ENCODE results near the gene TRAPPC4. TPM values are rescaled to one million over a fixed set of nuclear protein-coding genes. Genes with fewer than 3 reads are reported as not detected.
A peak's percentile ranks its signal among the peaks of the same experiment; 100 is the strongest.
"Not testable (repeated sequence)": the region's sequence is repeated elsewhere in the genome, so short reads cannot be mapped to it uniquely, and the experiment has no call there.

TRAPPC4 gene
- total and polyA plus RNA-seq, 4 donors: 33.8 to 54.3 (median 51.6) TPM

GRCh38 chr11:119000906-119001305 lies 17.7 kb upstream of the TRAPPC4 start:
- no peaks in the 10 kb centered on the region for H3K4me1 ChIP-seq (ENCODE audit: control insufficient read depth in 1 of 2, insufficient read depth in 2 of 2, low read length in 2 of 2)
- H3K9me3 ChIP-seq (ENCODE audit: control insufficient read depth, low read length): no peaks in the 10 kb centered on the region
- H3K36me3 ChIP-seq (ENCODE audit: control insufficient read depth in 1 of 2, insufficient read depth in 2 of 2, low read length in 1 of 2): peaks cover 3% of the 10 kb centered on the region in 2 donors
- no peak overlapping the region for H3K27ac ChIP-seq (ENCODE audit: low read depth in 1 of 2, low read length in 2 of 2)
- intact Hi-C loops (cut with DNase I): no loop called here
- H3K27me3 ChIP-seq (ENCODE audit: control insufficient read depth in 1 of 2, insufficient read depth in 2 of 2, low read length in 1 of 2): no peaks in the 10 kb centered on the region
- no peak overlapping the region for H3K4me3 ChIP-seq (ENCODE audit: low read length in 2 of 2)
- ATAC-seq (ENCODE audit: low FRiP score): no peak
- no peak for DNase-seq
- WGBS, 2 donors: 47 to 48% methylated on average over 1 of the region's 1 CpG

- H3K9me3 ChIP-seq (ENCODE audit: control insufficient read depth, low read length): no peaks in the 10 kb centered on the region
- peaks cover 3% of the 10 kb centered on the region in 2 donors for H3K36me3 ChIP-seq (ENCODE audit: control insufficient read depth in 1 of 2, insufficient read depth in 2 of 2, low read length in 1 of 2)
- H3K27ac ChIP-seq (ENCODE audit: low read depth in 1 of 2, low read length in 2 of 2): no peak overlapping the region
- no peaks in the 10 kb centered on the region for H3K4me1 ChIP-seq (ENCODE audit: control insufficient read depth in 1 of 2, insufficient read depth in 2 of 2, low read length in 2 of 2)
- no peak for DNase-seq
- H3K4me3 ChIP-seq (ENCODE audit: low read length in 2 of 2): no peak overlapping the region
- H3K27me3 ChIP-seq (ENCODE audit: control insufficient read depth in 1 of 2, insufficient read depth in 2 of 2, low read length in 1 of 2): no peaks in the 10 kb centered on the region
- WGBS, 2 donors: 87 to 90% methylated on average over 4 of the region's 4 CpGs
- intact Hi-C loops (cut with DNase I): no loop called here
- ATAC-seq (ENCODE audit: low FRiP score): no peak
Measured at GRCh38 chr11:119006656-119007055, 11.9 kb upstream of the TRAPPC4 start.

- H3K4me3 ChIP-seq (ENCODE audit: low read length in 2 of 2): no peak overlapping the region
- H3K9me3 ChIP-seq (ENCODE audit: control insufficient read depth, low read length): no peaks in the 10 kb centered on the region
- DNase-seq (no peak), ATAC-seq (ENCODE audit: low FRiP score) (no peak)
- intact Hi-C loops (cut with DNase I): no loop called here
- no peaks in the 10 kb centered on the region for H3K4me1 ChIP-seq (ENCODE audit: control insufficient read depth in 1 of 2, insufficient read depth in 2 of 2, low read length in 2 of 2)
- H3K27me3 ChIP-seq (ENCODE audit: control insufficient read depth in 1 of 2, insufficient read depth in 2 of 2, low read length in 1 of 2): no peaks in the 10 kb centered on the region
- peaks cover 0 to 1% of the 10 kb centered on the region in 2 donors for H3K36me3 ChIP-seq (ENCODE audit: control insufficient read depth in 1 of 2, insufficient read depth in 2 of 2, low read length in 1 of 2)
- H3K27ac ChIP-seq (ENCODE audit: low read depth in 1 of 2, low read length in 2 of 2): no peak overlapping the region
- WGBS, 2 donors: 74 to 79% methylated on average over 6 of the region's 6 CpGs
Measured at GRCh38 chr11:119011476-119012053, 7.0 kb upstream of the TRAPPC4 start.

- Histone ChIP-seq H3K27ac (ENCODE audit: low read depth in 1 of 2, low read length in 2 of 2) (peak overlapping the region in 1 of 2 donors; percentile 19), H3K36me3 (ENCODE audit: control insufficient read depth in 1 of 2, insufficient read depth in 2 of 2, low read length in 1 of 2) (peaks cover 0 to 1% of the 10 kb centered on the region in 2 donors), H3K9me3 (ENCODE audit: control insufficient read depth, low read length) (no peaks in the 10 kb centered on the region), H3K4me3 (ENCODE audit: low read length in 2 of 2) (no peak overlapping the region), H3K27me3 (ENCODE audit: control insufficient read depth in 1 of 2, insufficient read depth in 2 of 2, low read length in 1 of 2) (no peaks in the 10 kb centered on the region), H3K4me1 (ENCODE audit: control insufficient read depth in 1 of 2, insufficient read depth in 2 of 2, low read length in 2 of 2) (no peaks in the 10 kb centered on the region)
- intact Hi-C loops (cut with DNase I): no loop called here
- no peak for ATAC-seq (ENCODE audit: low FRiP score)
- DNase-seq: no peak
- 74 to 79% methylated on average over 3 of the region's 3 CpGs for WGBS, 2 donors
Measured at GRCh38 chr11:119012629-119013170, 5.9 kb upstream of the TRAPPC4 start.

- no peak for ATAC-seq (ENCODE audit: low FRiP score)
- Histone ChIP-seq H3K9me3 (ENCODE audit: control insufficient read depth, low read length) (no peaks in the 10 kb centered on the region), H3K4me3 (ENCODE audit: low read length in 2 of 2) (no peak overlapping the region), H3K4me1 (ENCODE audit: control insufficient read depth in 1 of 2, insufficient read depth in 2 of 2, low read length in 2 of 2) (no peaks in the 10 kb centered on the region), H3K27me3 (ENCODE audit: control insufficient read depth in 1 of 2, insufficient read depth in 2 of 2, low read length in 1 of 2) (no peaks in the 10 kb centered on the region), H3K27ac (ENCODE audit: low read depth in 1 of 2, low read length in 2 of 2) (no peak overlapping the region), H3K36me3 (ENCODE audit: control insufficient read depth in 1 of 2, insufficient read depth in 2 of 2, low read length in 1 of 2) (peaks cover 0 to 1% of the 10 kb centered on the region in 2 donors)
- WGBS, 2 donors: 93 to 95% methylated on average over 17 of the region's 17 CpGs
- intact Hi-C loops (cut with DNase I): no loop called here
- DNase-seq: no peak
Measured at GRCh38 chr11:119014209-119014924, 4.2 kb upstream of the TRAPPC4 start.

- ATAC-seq (ENCODE audit: low FRiP score) (no peak), DNase-seq (no peak)
- Histone ChIP-seq H3K36me3 (ENCODE audit: control insufficient read depth in 1 of 2, insufficient read depth in 2 of 2, low read length in 1 of 2) (peaks cover 0 to 1% of the 10 kb centered on the region in 2 donors), H3K4me3 (ENCODE audit: low read length in 2 of 2) (no peak overlapping the region), H3K27ac (ENCODE audit: low read depth in 1 of 2, low read length in 2 of 2) (no peak overlapping the region), H3K9me3 (ENCODE audit: control insufficient read depth, low read length) (no peaks in the 10 kb centered on the region), H3K4me1 (ENCODE audit: control insufficient read depth in 1 of 2, insufficient read depth in 2 of 2, low read length in 2 of 2) (no peaks in the 10 kb centered on the region), H3K27me3 (ENCODE audit: control insufficient read depth in 1 of 2, insufficient read depth in 2 of 2, low read length in 1 of 2) (no peaks in the 10 kb centered on the region)
- intact Hi-C loops (cut with DNase I): no loop called here
- WGBS, 2 donors: 63 to 67% methylated on average over 8 of the region's 8 CpGs
Measured at GRCh38 chr11:119015054-119015611, 3.4 kb upstream of the TRAPPC4 start.

GRCh38 chr11:119016216-119017009 lies 2.2 kb upstream of the TRAPPC4 start:
- H3K27me3 ChIP-seq (ENCODE audit: control insufficient read depth in 1 of 2, insufficient read depth in 2 of 2, low read length in 1 of 2): no peaks in the 10 kb centered on the region
- no peak for ATAC-seq (ENCODE audit: low FRiP score)
- H3K9me3 ChIP-seq (ENCODE audit: control insufficient read depth, low read length): no peaks in the 10 kb centered on the region
- WGBS, 2 donors: 72 to 77% methylated on average over 14 of the region's 14 CpGs
- H3K4me3 ChIP-seq (ENCODE audit: low read length in 2 of 2): no peak overlapping the region
- H3K27ac ChIP-seq (ENCODE audit: low read depth in 1 of 2, low read length in 2 of 2): no peak overlapping the region
- peaks cover 0 to 1% of the 10 kb centered on the region in 2 donors for H3K36me3 ChIP-seq (ENCODE audit: control insufficient read depth in 1 of 2, insufficient read depth in 2 of 2, low read length in 1 of 2)
- DNase-seq: no peak
- H3K4me1 ChIP-seq (ENCODE audit: control insufficient read depth in 1 of 2, insufficient read depth in 2 of 2, low read length in 2 of 2): no peaks in the 10 kb centered on the region
- intact Hi-C loops (cut with DNase I): no loop called here

- H3K36me3 ChIP-seq (ENCODE audit: control insufficient read depth in 1 of 2, insufficient read depth in 2 of 2, low read length in 1 of 2); DNase-seq; H3K27me3 ChIP-seq (ENCODE audit: control insufficient read depth in 1 of 2, insufficient read depth in 2 of 2, low read length in 1 of 2); H3K9me3 ChIP-seq (ENCODE audit: control insufficient read depth, low read length); intact Hi-C loops (cut with DNase I); H3K4me1 ChIP-seq (ENCODE audit: control insufficient read depth in 1 of 2, insufficient read depth in 2 of 2, low read length in 2 of 2); ATAC-seq (ENCODE audit: low FRiP score): not testable (repeated sequence)
- Histone ChIP-seq H3K4me3 (ENCODE audit: low read length in 2 of 2) (peak overlapping the region; percentile 52 to 75), H3K27ac (ENCODE audit: low read depth in 1 of 2, low read length in 2 of 2) (peak overlapping the region in 1 of 2 donors; percentile 3)
- WGBS, 2 donors: 6 to 7% methylated on average over 10 of the region's 10 CpGs
Measured at GRCh38 chr11:119017377-119017776, 1.2 kb upstream of the TRAPPC4 start.

Data from aorta (tissue), 5 donors.